Naive thymus-derived CD4-positive, alpha-beta T cell (primary cell): ENCODE results near the gene GPHN. TPM values are rescaled to one million over a fixed set of nuclear protein-coding genes. Genes with fewer than 3 reads are reported as not detected.

Experiments used
- ATAC-seq: fragments of 150-1000 bp; cut with Tn5 transposase; 2 replicates; pipeline ENCODE4 v1.10.0; 2021; ENCODE audit warnings: mild to moderate bottlenecking, moderate library complexity
- CTCF ChIA-PET: fragments of 350-600 bp; sonication (Branson Sonifier 250); formaldehyde crosslinking; loops from one replicate; lab custom pipeline; 2021; ENCODE audit warnings: antibody characterized with exemption; lab: Charles Lee
- POLR2A ChIA-PET: fragments of 350-600 bp; sonication (Branson Sonifier 250); formaldehyde crosslinking; loops from one replicate; lab custom pipeline; 2021; ENCODE audit warnings: antibody characterized with exemption, inconsistent platforms; lab: Charles Lee
- DNase-seq, 9 donors: peaks; one replicate each; pipeline versions ENCODE4 v3.0.0 to v3.0.0-alpha.2; 2020 to 2022; ENCODE audit warnings: mixed read lengths in 1 of 9
- H3K27ac ChIP-seq: one replicate; pipeline ENCODE4 v1.7.0; 2013; ENCODE audit warnings: mild to moderate bottlenecking, low read depth, low read length, moderate library complexity
- H3K27me3 ChIP-seq, 2 donors: one replicate each; pipeline ENCODE4 v1.7.0; 2013; ENCODE audit warnings: low read length in 2 of 2, mild to moderate bottlenecking in 2 of 2, moderate library complexity in 2 of 2; ENCODE audit not compliant: control insufficient read depth in 2 of 2, insufficient read depth in 2 of 2
- H3K36me3 ChIP-seq, 3 experiments: 1 replicate in 2 of 3; 2 replicates in 1 of 3; pipeline ENCODE4 v1.7.0; 2013; ENCODE audit warnings: low read length in 3 of 3, mild to moderate bottlenecking in 3 of 3, moderate library complexity in 1 of 3; ENCODE audit not compliant: insufficient read depth in 3 of 3, control insufficient read depth in 2 of 3
- H3K4me1 ChIP-seq, 2 donors: one replicate each; pipeline ENCODE4 v1.7.0; 2013; ENCODE audit warnings: low read length in 2 of 2, mild to moderate bottlenecking in 2 of 2, moderate library complexity in 1 of 2; ENCODE audit not compliant: control insufficient read depth in 2 of 2, insufficient read depth in 2 of 2
- H3K4me3 ChIP-seq: 2 replicates; pipeline ENCODE4 v1.7.0; 2013; ENCODE audit warnings: mild to moderate bottlenecking, low read length
- H3K9me3 ChIP-seq, 3 experiments: 1 replicate in 2 of 3; 2 replicates in 1 of 3; pipeline ENCODE4 v1.7.0; 2013; ENCODE audit warnings: low read length in 3 of 3; ENCODE audit not compliant: control insufficient read depth in 2 of 3
- H3K27ac Mint-ChIP-seq, 9 donors: one replicate each; pipeline ENCODE4 v1.8.0; 2020 to 2022; ENCODE audit warnings: mixed read lengths in 9 of 9, mild to moderate bottlenecking in 8 of 9, moderate library complexity in 5 of 9, inconsistent platforms in 2 of 9
- H3K27me3 Mint-ChIP-seq, 5 donors: one replicate each; pipeline ENCODE4 v1.8.0; 2021 to 2022; ENCODE audit warnings: mixed read lengths in 5 of 5, mild to moderate bottlenecking in 1 of 5
- H3K36me3 Mint-ChIP-seq, 5 donors: one replicate each; pipeline ENCODE4 v1.8.0; 2020 to 2022; ENCODE audit warnings: mixed read lengths in 5 of 5, mild to moderate bottlenecking in 3 of 5, inconsistent platforms in 1 of 5
- H3K4me1 Mint-ChIP-seq, 7 donors: one replicate each; pipeline ENCODE4 v1.8.0; 2020 to 2022; ENCODE audit warnings: mixed read lengths in 7 of 7, mild to moderate bottlenecking in 3 of 7, inconsistent platforms in 1 of 7
- H3K4me3 Mint-ChIP-seq, 10 donors: one replicate each; pipeline ENCODE4 v1.8.0; 2020 to 2022; ENCODE audit warnings: mild to moderate bottlenecking in 10 of 10, mixed read lengths in 10 of 10, moderate library complexity in 6 of 10, inconsistent platforms in 2 of 10
- H3K9me3 Mint-ChIP-seq, 11 donors: one replicate each; pipeline ENCODE4 v1.8.0; 2020 to 2022; ENCODE audit warnings: mixed read lengths in 11 of 11, mild to moderate bottlenecking in 4 of 11, inconsistent platforms in 1 of 11, moderate library complexity in 1 of 11
- intact Hi-C, 2 donors: fragments of 100-400 bp; cut with micrococcal nuclease; formaldehyde crosslinking; loops; one replicate each; pipeline ENCODE4 v1.15.1; 2023
- polyA plus RNA-seq, 2 donors: library from polyadenylated mRNA; unstranded; fragments of 300-500 nt; fragmentation: Illumina TruSeq; gene quantifications; one replicate each; pipeline ENCODE4 v1.2.3, GENCODE V29; 2021
- total RNA-seq, 6 experiments: library from RNA in 5 of 6; stranded (reverse) in 5 of 6; gene quantifications; 1 replicate in 5 of 6; 2 replicates in 1 of 6; pipeline ENCODE4 v1.2.3 and lab custom pipeline; 2021 to 2026

Gene GPHN
- total and polyA plus RNA-seq, 7 experiments from 2014 or later = 6.0 to 28.1 (median 14.3) TPM

GRCh38 chr14:66916421-66916820 is 408.5 kb downstream of the GPHN start:
- CTCF ChIA-PET = no interaction called here
- H3K4me1 Mint-ChIP-seq = no peaks in the 10 kb centered on the region
- H3K36me3 Mint-ChIP-seq = peaks cover 4 to 51% (median 44%) of the 10 kb centered on the region in 5 donors

GRCh38 chr14:66918527-66918926 is 410.6 kb downstream of the GPHN start:
- H3K36me3 Mint-ChIP-seq = peaks cover 7 to 67% (median 58%) of the 10 kb centered on the region in 5 donors
- peaks cover 0 to 9% (median 0%) of the 10 kb centered on the region in 11 donors for H3K9me3 Mint-ChIP-seq
- no peak overlapping the region for H3K4me3 Mint-ChIP-seq
- Histone ChIP-seq H3K4me3 (no peak overlapping the region), H3K9me3 (no peaks in the 10 kb centered on the region), H3K36me3 (peaks cover 0 to 4% (median 0%) of the 10 kb centered on the region in 3 experiments), H3K27ac (no peak overlapping the region), H3K27me3 (no peaks in the 10 kb centered on the region), H3K4me1 (no peaks in the 10 kb centered on the region)
- H3K27ac Mint-ChIP-seq = no peak overlapping the region
- POLR2A ChIA-PET = no interaction called here
- intact Hi-C loops = no loop called here
- no peaks in the 10 kb centered on the region for H3K27me3 Mint-ChIP-seq
- no peak for ATAC-seq
- no peaks in the 10 kb centered on the region for H3K4me1 Mint-ChIP-seq
- no peak for DNase-seq
- CTCF ChIA-PET = no interaction called here

More at GRCh38 chr14:66916421-66916820, 408.5 kb downstream of the GPHN start:
- H3K27me3 Mint-ChIP-seq = no peaks in the 10 kb centered on the region
- no peak overlapping the region for H3K27ac ChIP-seq
- no peaks in the 10 kb centered on the region for H3K4me1 ChIP-seq
- no peak for ATAC-seq
- no peak overlapping the region for H3K4me3 ChIP-seq
- peaks cover 0 to 9% (median 0%) of the 10 kb centered on the region in 11 donors for H3K9me3 Mint-ChIP-seq
- H3K36me3 ChIP-seq = no peaks in the 10 kb centered on the region
- H3K4me3 Mint-ChIP-seq = no peak overlapping the region
- intact Hi-C loops = no loop called here
- POLR2A ChIA-PET = no interaction called here
- no peak for DNase-seq
- H3K9me3 ChIP-seq = no peaks in the 10 kb centered on the region
- H3K27me3 ChIP-seq = no peaks in the 10 kb centered on the region
- no peak overlapping the region for H3K27ac Mint-ChIP-seq

DNA sequence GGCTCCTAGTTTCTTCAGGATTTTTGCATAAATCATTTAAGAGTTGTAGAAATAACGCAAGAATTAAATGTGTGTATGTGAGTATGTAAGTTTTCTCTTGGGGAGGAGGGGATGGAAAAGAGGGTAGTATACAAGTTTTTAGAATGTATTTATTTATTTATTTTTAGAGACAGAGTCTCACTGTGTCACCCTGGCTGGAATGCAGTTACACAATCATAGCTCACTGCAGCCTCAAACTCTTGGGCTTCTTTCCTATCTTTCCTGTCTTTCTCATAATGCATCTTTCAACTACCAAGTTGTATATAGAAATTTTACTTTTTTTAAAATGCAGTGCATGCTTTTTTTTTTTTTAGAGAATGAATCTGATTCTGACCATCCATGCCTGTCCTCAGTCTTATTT is 412.2 kb downstream of the GPHN start:
- Histone ChIP-seq H3K4me1 (no peaks in the 10 kb centered on the region), H3K9me3 (no peaks in the 10 kb centered on the region), H3K27ac (no peak overlapping the region), H3K36me3 (peaks cover 0 to 4% (median 0%) of the 10 kb centered on the region in 3 experiments), H3K4me3 (no peak overlapping the region), H3K27me3 (no peaks in the 10 kb centered on the region)
- peaks cover 14 to 81% (median 71%) of the 10 kb centered on the region in 5 donors for H3K36me3 Mint-ChIP-seq
- intact Hi-C loops = no loop called here
- no peaks in the 10 kb centered on the region for H3K27me3 Mint-ChIP-seq
- H3K4me1 Mint-ChIP-seq = no peaks in the 10 kb centered on the region
- ATAC-seq (no peak), DNase-seq (no peak)
- POLR2A ChIA-PET = interaction anchor here (0.7 kb wide), 1 partner anchor 208 kb away, joined by 5 read pairs; no protein-coding TSS in a partner anchor
- no peak overlapping the region for H3K4me3 Mint-ChIP-seq
- CTCF ChIA-PET = no interaction called here
- H3K27ac Mint-ChIP-seq = no peak overlapping the region
- peaks cover 0 to 9% (median 0%) of the 10 kb centered on the region in 11 donors for H3K9me3 Mint-ChIP-seq

- Mint-ChIP-seq H3K27ac (no peak overlapping the region), H3K27me3 (no peaks in the 10 kb centered on the region), H3K4me3 (no peak overlapping the region), H3K9me3 (peaks cover 0 to 16% (median 0%) of the 10 kb centered on the region in 11 donors), H3K36me3 (peaks cover 13 to 78% (median 66%) of the 10 kb centered on the region in 5 donors), H3K4me1 (no peaks in the 10 kb centered on the region)
- ATAC-seq = no peak
- CTCF ChIA-PET = no interaction called here
- Histone ChIP-seq H3K27me3 (no peaks in the 10 kb centered on the region), H3K4me1 (no peaks in the 10 kb centered on the region), H3K4me3 (no peak overlapping the region), H3K9me3 (no peaks in the 10 kb centered on the region), H3K27ac (no peak overlapping the region), H3K36me3 (peaks cover 0 to 4% (median 0%) of the 10 kb centered on the region in 3 experiments)
- intact Hi-C loops = no loop called here
- POLR2A ChIA-PET = no interaction called here
- DNase-seq = no peak
These were observed 415.3 kb downstream of the GPHN start for GRCh38 chr14:66923251-66923650.

DNA sequence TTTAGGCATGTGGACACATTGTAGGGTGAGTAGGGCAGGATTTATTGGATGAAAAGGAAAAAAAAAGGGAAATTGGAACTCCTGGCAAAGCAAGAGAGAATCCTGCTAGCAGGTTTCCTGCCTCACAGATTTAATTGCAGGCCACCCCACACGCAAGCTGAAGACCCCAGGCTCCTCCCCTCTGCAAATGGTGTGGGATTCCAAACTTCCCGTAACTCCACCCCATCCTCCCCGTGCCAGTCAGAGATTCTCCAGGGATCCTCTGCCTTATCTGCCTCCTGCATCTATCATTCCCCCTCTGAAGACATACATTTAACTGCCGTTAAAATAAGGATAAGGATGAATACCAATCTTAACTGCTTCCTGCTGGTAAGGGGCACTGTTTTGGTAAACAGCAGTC is 431.5 kb downstream of the GPHN start:
- Mint-ChIP-seq H3K4me1 (no peaks in the 10 kb centered on the region), H3K27me3 (no peaks in the 10 kb centered on the region), H3K4me3 (no peak overlapping the region), H3K36me3 (peaks cover 22 to 74% (median 63%) of the 10 kb centered on the region in 5 donors), H3K9me3 (peaks cover 11 to 78% (median 36%) of the 10 kb centered on the region in 11 donors), H3K27ac (peak overlapping the region in 1 of 9 donors; percentile 36)
- intact Hi-C loops = no loop called here
- Histone ChIP-seq H3K36me3 (no peaks in the 10 kb centered on the region), H3K27me3 (no peaks in the 10 kb centered on the region), H3K9me3 (peaks cover 0 to 37% (median 4%) of the 10 kb centered on the region in 3 experiments), H3K27ac (no peak overlapping the region), H3K4me3 (no peak overlapping the region), H3K4me1 (no peaks in the 10 kb centered on the region)
- CTCF ChIA-PET = interaction anchor here (0.7 kb wide), 1 partner anchor 364 kb away, joined by 3 read pairs; no protein-coding TSS in a partner anchor
- ATAC-seq (no peak), DNase-seq (no peak)
- POLR2A ChIA-PET = no interaction called here

DNA sequence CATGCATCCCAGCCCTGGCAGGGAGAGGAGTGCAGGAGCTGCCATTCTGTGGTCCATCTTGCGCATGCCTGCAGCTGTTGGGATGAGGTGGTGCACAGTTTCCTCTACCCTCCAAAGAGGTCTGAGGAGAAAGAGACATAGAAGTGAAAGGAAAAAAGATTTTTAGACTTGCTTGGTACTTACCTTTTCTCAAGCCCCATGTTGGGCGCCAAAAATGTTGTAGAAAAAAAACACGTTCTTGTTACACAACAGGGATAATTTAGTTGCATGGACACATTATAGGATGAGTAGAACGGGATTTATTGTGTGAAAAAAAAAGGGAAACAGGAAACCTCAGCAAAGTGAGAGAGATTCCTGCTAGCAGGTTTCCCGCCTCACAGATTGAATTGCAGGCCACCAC is 436.9 kb downstream of the GPHN start:
- Histone ChIP-seq H3K4me1 (no peaks in the 10 kb centered on the region), H3K27ac (no peak overlapping the region), H3K27me3 (no peaks in the 10 kb centered on the region), H3K9me3 (peaks cover 0 to 55% (median 12%) of the 10 kb centered on the region in 3 experiments), H3K36me3 (no peaks in the 10 kb centered on the region), H3K4me3 (no peak overlapping the region)
- H3K4me1 Mint-ChIP-seq = no peaks in the 10 kb centered on the region
- no peak overlapping the region for H3K4me3 Mint-ChIP-seq
- H3K9me3 Mint-ChIP-seq = peaks cover 14 to 83% (median 49%) of the 10 kb centered on the region in 11 donors
- intact Hi-C loops = no loop called here
- ChIA-PET POLR2A (no interaction called here), CTCF (no interaction called here)
- H3K27me3 Mint-ChIP-seq = no peaks in the 10 kb centered on the region
- no peak overlapping the region for H3K27ac Mint-ChIP-seq
- peak in 3 of 9 donors; percentile 1 to 19 (median 6) for DNase-seq
- H3K36me3 Mint-ChIP-seq = peaks cover 22 to 68% (median 59%) of the 10 kb centered on the region in 5 donors
- ATAC-seq = no peak

DNA sequence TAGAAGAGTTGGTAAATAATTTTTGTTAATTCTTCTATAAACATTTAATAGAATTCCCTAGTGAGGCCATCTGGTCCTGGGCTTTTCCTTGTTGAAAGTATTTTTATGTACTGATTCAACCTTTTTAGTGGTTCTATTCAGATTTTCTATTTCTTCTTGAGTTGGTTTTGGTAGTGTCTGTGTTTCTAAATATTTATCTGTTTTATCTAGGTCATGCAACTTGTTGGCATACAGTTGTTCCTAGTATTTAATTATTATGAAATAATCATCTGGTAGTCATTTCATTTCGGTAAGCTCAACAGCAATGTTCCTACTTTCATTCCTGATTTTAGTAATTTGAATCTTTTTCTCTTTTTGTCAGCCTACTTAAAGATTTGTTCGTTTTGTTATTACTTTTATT is 447.2 kb downstream of the GPHN start:
- Mint-ChIP-seq H3K27ac (no peak overlapping the region), H3K4me3 (no peak overlapping the region), H3K27me3 (no peaks in the 10 kb centered on the region), H3K9me3 (peaks cover 10 to 82% (median 28%) of the 10 kb centered on the region in 11 donors), H3K4me1 (peaks cover 0 to 4% (median 0%) of the 10 kb centered on the region in 7 donors), H3K36me3 (peaks cover 12 to 73% (median 69%) of the 10 kb centered on the region in 5 donors)
- ATAC-seq (no peak), DNase-seq (no peak)
- POLR2A ChIA-PET = no interaction called here
- CTCF ChIA-PET = no interaction called here
- Histone ChIP-seq H3K9me3 (peaks cover 0 to 10% (median 0%) of the 10 kb centered on the region in 3 experiments), H3K27me3 (no peaks in the 10 kb centered on the region), H3K36me3 (no peaks in the 10 kb centered on the region), H3K4me3 (no peak overlapping the region), H3K27ac (no peak overlapping the region), H3K4me1 (no peaks in the 10 kb centered on the region)
- intact Hi-C loops = no loop called here
